SK-N-SH (cell line): Measurements from ENCODE around the gene FBN1. TPM values are rescaled to one million over a fixed set of nuclear protein-coding genes. Genes with fewer than 3 reads are reported as not detected.

Source experiments
- CTCF ChIA-PET: fragments of 300-600, 350-600 bp; formaldehyde crosslinking; extraction: SDS; loops from one replicate; lab custom pipeline; 2021; lab: Yijun Ruan, JAX
- POLR2A ChIA-PET: fragments of 350-600 bp; sonication (Branson Sonifier 250); formaldehyde crosslinking; extraction: SDS; loops from one replicate; lab custom pipeline; 2020; ENCODE audit warnings: antibody characterized with exemption, inconsistent platforms; lab: Yijun Ruan, JAX
- DNase-seq: peaks from one replicate; pipeline ENCODE4 v3.0.0; 2012
- H2AFZ ChIP-seq: fragments of 200-600 bp; sonication (generic); 2 replicates; pipeline ENCODE4 v1.8.1; 2016; ENCODE audit warnings: antibody characterized with exemption, mild to moderate bottlenecking, low read depth
- H3F3A ChIP-seq: fragments of 200-600 bp; sonication (generic); replicated peaks from 2 replicates; pipeline ENCODE3; 2016; ENCODE audit warnings: antibody characterized with exemption, mild to moderate bottlenecking; ENCODE audit not compliant: insufficient read depth
- H3K27ac ChIP-seq, 2 experiments: fragments of 200-500 bp in 1 of 2; fragments of 200-600 bp in 1 of 2; sonication (Bioruptor generic) in 1 of 2; sonication (generic), shearing (Covaris generic) in 1 of 2; 2 replicates each; pipeline versions ENCODE4 v1.5.1 to v1.6.1; 2014 to 2016; ENCODE audit warnings: low read depth in 2 of 2, inconsistent platforms in 1 of 2, low read length in 1 of 2, mild to moderate bottlenecking in 1 of 2, mixed read lengths in 1 of 2
- H3K27me3 ChIP-seq: fragments of 200-600 bp; sonication (generic), shearing (Covaris generic); 2 replicates; pipeline ENCODE4 v1.6.1; 2016; ENCODE audit warnings: mixed run types; ENCODE audit not compliant: insufficient read depth
- H3K36me3 ChIP-seq, 2 experiments: fragments of 200-500 bp in 1 of 2; fragments of 200-600 bp in 1 of 2; sonication (Bioruptor generic) in 1 of 2; sonication (generic) in 1 of 2; replicated peaks in 1 of 2; 2 replicates each; pipeline versions ENCODE3 to v1.5.1; 2014 to 2016; ENCODE audit warnings: low read length in 1 of 2, mild to moderate bottlenecking in 1 of 2; ENCODE audit not compliant: insufficient read depth in 2 of 2, control insufficient read depth in 1 of 2
- H3K4me1 ChIP-seq, 2 experiments: fragments of 200-500 bp in 1 of 2; fragments of 200-600 bp in 1 of 2; sonication (Bioruptor generic) in 1 of 2; sonication (generic), shearing (Covaris generic) in 1 of 2; 2 replicates each; pipeline versions ENCODE4 v1.5.1 to v1.6.1; 2014 to 2016; ENCODE audit warnings: low read depth in 1 of 2, low read length in 1 of 2, mixed run types in 1 of 2; ENCODE audit not compliant: insufficient read depth in 2 of 2, control insufficient read depth in 1 of 2
- H3K4me2 ChIP-seq: fragments of 200-600 bp; sonication (generic), shearing (Covaris generic); 2 replicates; pipeline ENCODE4 v1.6.1; 2017; ENCODE audit warnings: mixed run types
- H3K4me3 ChIP-seq, 2 experiments: fragments of 200-500 bp in 1 of 2; fragments of 200-600 bp in 1 of 2; sonication (Bioruptor generic) in 1 of 2; sonication (generic), shearing (Covaris generic) in 1 of 2; 2 replicates each; pipeline versions ENCODE4 v1.5.1 to v1.8.1; 2014 to 2016; ENCODE audit warnings: low read depth in 2 of 2, inconsistent platforms in 1 of 2, low read length in 1 of 2, mild to moderate bottlenecking in 1 of 2, mixed read lengths in 1 of 2, moderate library complexity in 1 of 2
- H3K79me2 ChIP-seq: fragments of 200-600 bp; sonication (generic); 2 replicates; pipeline ENCODE4 v1.8.1; 2017; ENCODE audit warnings: mild to moderate bottlenecking; ENCODE audit not compliant: insufficient read depth
- H3K9ac ChIP-seq: fragments of 200-600 bp; sonication (generic); 2 replicates; pipeline ENCODE4 v1.6.1; 2017; ENCODE audit warnings: mixed run types
- H3K9me2 ChIP-seq: fragments of 200-600 bp; sonication (generic); 2 replicates; pipeline ENCODE4 v1.6.1; 2017; ENCODE audit warnings: mixed run types
- H3K9me3 ChIP-seq: fragments of 200-600 bp; sonication (generic); 2 replicates; pipeline ENCODE4 v1.6.1; 2017; ENCODE audit warnings: mixed run types, mild to moderate bottlenecking, moderate library complexity
- H4K20me1 ChIP-seq: fragments of 200-600 bp; sonication (generic); 2 replicates; pipeline ENCODE4 v1.6.1; 2017; ENCODE audit warnings: mild to moderate bottlenecking, mixed run types; ENCODE audit not compliant: insufficient read depth
- EZH2phosphoT487 ChIP-seq: fragments of 200-600 bp; sonication (generic); IDR thresholded peaks from 2 replicates; pipeline ENCODE4 v1.6.1; 2017; ENCODE audit warnings: low read depth, mixed run types, mild to moderate bottlenecking, antibody characterized with exemption, moderate library complexity, borderline replicate concordance
- FOSL2 ChIP-seq: IDR thresholded peaks from 2 replicates; pipeline ENCODE4 v1.4.0; 2012; ENCODE audit warnings: low read depth, mild to moderate bottlenecking, moderate library complexity, borderline replicate concordance
- GABPA ChIP-seq: IDR thresholded peaks from 2 replicates; pipeline ENCODE4 v1.4.0; 2012; ENCODE audit warnings: low read depth, mild to moderate bottlenecking
- IRF3 ChIP-seq: fragments of 150-350 bp; IDR thresholded peaks from 2 replicates; pipeline ENCODE4 v1.6.1; 2016; ENCODE audit warnings: mild to moderate bottlenecking, low read depth, low read length
- NFIC ChIP-seq: IDR thresholded peaks from 2 replicates; pipeline ENCODE4 v1.4.0; 2012; ENCODE audit warnings: borderline replicate concordance
- REST ChIP-seq: IDR thresholded peaks from 2 replicates; pipeline ENCODE4 v1.6.1; 2012; ENCODE audit warnings: mild to moderate bottlenecking, low read depth, low read length, moderate library complexity
- TCF12 ChIP-seq: IDR thresholded peaks from 2 replicates; pipeline ENCODE4 v1.4.0; 2012
- WGBS: methylation state at CpG from one replicate; pipeline ENCODE4 v1.1.6; 2017; ENCODE audit warnings: low lambda C conversion rate; 5-methylcytosine and 5-hydroxymethylcytosine counted together
- polyA plus RNA-seq, 3 experiments: library from polyadenylated mRNA; depleted of rRNA; stranded (reverse); fragments of >200 nt; gene quantifications; 2 replicates each; pipeline ENCODE4 v1.2.3, GENCODE V29; 2012

FBN1 gene
- polyA plus RNA-seq, 1 of the 3 experiments (the other 2 are of a cell fraction) = 248 TPM

- no peak for TF ChIP-seq IRF3
- no peak for TF ChIP-seq EZH2phosphoT487
Observed at GRCh38 chr15:48442011-48442410, 203.5 kb downstream of the FBN1 start (continued).

GRCh38 chr15:48440084-48440483 is 205.4 kb downstream of the FBN1 start:
- ChIA-PET CTCF (interaction anchor here (0.7 to 1.7 kb wide), 2 partner anchors 8 to 13 kb away, joined by 3 to 5 read pairs; no protein-coding TSS in a partner anchor), POLR2A (no interaction called here)
- Histone ChIP-seq H4K20me1 (no peaks in the 10 kb centered on the region), H3F3A (peaks cover 72% of the 10 kb centered on the region), H3K4me3 (no peak overlapping the region), H3K27me3 (no peaks in the 10 kb centered on the region), H2AFZ (no peak overlapping the region), H3K9ac (no peak overlapping the region), H3K27ac (peak overlapping the region; percentile 22 to 36), H3K4me1 (peaks cover 5 to 8% of the 10 kb centered on the region in 2 experiments; a peak in 2 of 4 replicates), H3K36me3 (peaks cover 84 to 85% of the 10 kb centered on the region in 2 experiments), H3K4me2 (no peak overlapping the region), H3K9me2 (no peaks in the 10 kb centered on the region), H3K79me2 (peaks cover 49% of the 10 kb centered on the region), H3K9me3 (no peaks in the 10 kb centered on the region)
- WGBS = 52% methylated on average over 3 of the region's 3 CpGs
- DNase-seq = no peak
- TF ChIP-seq TCF12 = peak; percentile 9; the same call in 1 of the 2 replicates
- TF ChIP-seq FOSL2 = no peak

- no peaks in the 10 kb centered on the region for H3K27me3 ChIP-seq
- ChIA-PET POLR2A (no interaction called here), CTCF (interaction anchor here (0.7 kb wide), 1 partner anchor 12 kb away, joined by 3 read pairs; no protein-coding TSS in a partner anchor)
- H3K27ac ChIP-seq = peak overlapping the region in 1 of 2 experiments; percentile 23; a peak in 2 of 4 replicates
- no peaks in the 10 kb centered on the region for H4K20me1 ChIP-seq
- no peak for DNase-seq
- no peak overlapping the region for H3K9ac ChIP-seq
- TF ChIP-seq REST (peak; percentile 45; the same call in 1 of the 2 replicates), GABPA (no peak), NFIC (peak; percentile 43)
- H3K79me2 ChIP-seq = peaks cover 37% of the 10 kb centered on the region; the same call in 1 of the 2 replicates
- H3F3A ChIP-seq = peaks cover 70% of the 10 kb centered on the region
- peaks cover 5 to 11% of the 10 kb centered on the region in 2 experiments; a peak in 3 of 4 replicates for H3K4me1 ChIP-seq
- no peaks in the 10 kb centered on the region for H3K9me3 ChIP-seq
- 69% methylated on average over 3 of the region's 3 CpGs for whole genome bisulfite sequencing
- H3K4me2 ChIP-seq = no peak overlapping the region
- no peak overlapping the region for H3K4me3 ChIP-seq
- H2AFZ ChIP-seq = no peak overlapping the region
- no peaks in the 10 kb centered on the region for H3K9me2 ChIP-seq
- H3K36me3 ChIP-seq = peaks cover 86 to 87% of the 10 kb centered on the region in 2 experiments
Observed at GRCh38 chr15:48437178-48437577, 208.3 kb downstream of the FBN1 start.
